Brain microvascular endothelial cell (primary cell): ENCODE data around the gene CTDP1.

Experiments used
- DNase-seq: peaks from one replicate; pipeline ENCODE4 v3.0.0-alpha.2; 2020
- H3K27ac ChIP-seq: fragments of 250-450 bp; sonication (Bioruptor Pico); 2 replicates; pipeline ENCODE4 v1.5.1; 2020; ENCODE audit warnings: mild to moderate bottlenecking, moderate library complexity
- H3K27me3 ChIP-seq: fragments of 250-450 bp; sonication (Bioruptor Pico); replicated peaks from 2 replicates; pipeline ENCODE4 v1.5.1; 2020; ENCODE audit warnings: mild to moderate bottlenecking
- H3K36me3 ChIP-seq: fragments of 250-450 bp; sonication (Bioruptor Pico); replicated peaks from 2 replicates; pipeline ENCODE4 v1.5.1; 2020; ENCODE audit warnings: mild to moderate bottlenecking
- H3K4me3 ChIP-seq: 2 replicates; pipeline ENCODE4 v1.5.1; 2011; ENCODE audit warnings: low read depth, mild to moderate bottlenecking, control low read depth, low read length, moderate library complexity
- CTCF ChIP-seq: IDR thresholded peaks from 2 replicates; pipeline ENCODE4 v1.5.1; 2011; ENCODE audit warnings: low read depth, mild to moderate bottlenecking, moderate library complexity, low read length, control low read depth, inconsistent platforms; ENCODE audit errors: missing control alignments
- in situ Hi-C: cut with HindIII; loops from 2 replicates; pipeline ENCODE4 v1.10.0; 2017; ENCODE audit warnings: low sequenced_read_pairs, low pct_ligation_motif_present

Gene CTDP1

GRCh38 chr18:79682481-79682880, 2.9 kb downstream of the CTDP1 start:
- in situ Hi-C loops, result no loop called here
- H3K27me3 ChIP-seq, result no peaks in the 10 kb centered on the region
- H3K36me3 ChIP-seq, result no peaks in the 10 kb centered on the region
- no peak for TF ChIP-seq CTCF
- no peak for DNase-seq
- H3K27ac ChIP-seq, result no peak overlapping the region
- H3K4me3 ChIP-seq, result no peak overlapping the region

- Histone ChIP-seq H3K36me3 (no peaks in the 10 kb centered on the region), H3K27me3 (no peaks in the 10 kb centered on the region), H3K4me3 (no peak overlapping the region), H3K27ac (no peak overlapping the region)
- DNase-seq, result no peak
- no peak for TF ChIP-seq CTCF
- in situ Hi-C loops, result no loop called here
Observed at GRCh38 chr18:79682894-79683625, 3.5 kb downstream of the CTDP1 start.

GRCh38 chr18:79683626-79684282, 4.2 kb downstream of the CTDP1 start:
- no peak overlapping the region for H3K4me3 ChIP-seq
- H3K36me3 ChIP-seq, result no peaks in the 10 kb centered on the region
- no peak overlapping the region for H3K27ac ChIP-seq
- no peaks in the 10 kb centered on the region for H3K27me3 ChIP-seq
- TF ChIP-seq CTCF, result no peak
- DNase-seq, result no peak
- in situ Hi-C loops, result no loop called here

- no peak for TF ChIP-seq CTCF
- no peaks in the 10 kb centered on the region for H3K36me3 ChIP-seq
- in situ Hi-C loops, result no loop called here
- no peaks in the 10 kb centered on the region for H3K27me3 ChIP-seq
- no peak overlapping the region for H3K27ac ChIP-seq
- H3K4me3 ChIP-seq, result no peak overlapping the region
- DNase-seq, result no peak
Observed at GRCh38 chr18:79684283-79684631, 4.7 kb downstream of the CTDP1 start.

GRCh38 chr18:79684787-79685186, 5.2 kb downstream of the CTDP1 start:
- in situ Hi-C loops, result no loop called here
- no peak for DNase-seq
- TF ChIP-seq CTCF, result no peak
- Histone ChIP-seq H3K27ac (no peak overlapping the region), H3K36me3 (no peaks in the 10 kb centered on the region), H3K27me3 (no peaks in the 10 kb centered on the region), H3K4me3 (no peak overlapping the region)
